Measurements from ENCODE around the gene ADD1.

The ADD1 gene

DNA sequence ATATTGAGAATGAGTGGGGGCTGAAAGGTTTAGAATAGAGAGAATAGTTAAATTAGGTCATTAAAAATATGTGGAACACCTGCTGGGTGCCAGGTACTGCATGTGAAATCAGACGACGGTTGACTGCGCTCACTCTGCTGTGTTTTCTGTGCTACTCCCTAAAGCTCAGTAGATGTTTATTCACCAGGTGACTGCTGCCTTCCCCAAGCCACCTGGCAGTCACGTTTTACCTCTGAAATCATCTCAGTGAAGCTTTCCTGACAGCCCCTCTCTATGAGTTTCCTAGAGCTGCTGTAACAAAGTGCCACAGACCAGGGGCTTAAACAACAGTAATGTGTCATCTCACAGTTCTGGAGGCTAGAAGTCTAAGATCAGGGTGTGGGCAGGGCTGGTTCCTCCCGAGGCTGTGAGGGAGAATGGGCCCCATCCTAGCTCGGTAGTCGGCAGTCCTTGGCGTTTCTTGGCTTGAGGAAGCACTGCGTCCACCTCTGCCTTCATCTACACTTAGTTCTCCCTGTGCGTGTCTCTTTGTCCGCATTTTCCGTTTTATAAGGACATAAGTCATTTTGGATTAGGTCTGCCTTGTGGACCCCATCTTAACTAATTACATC lies 25.3 kb downstream of the ADD1 start:
- no peak for TF ChIP-seq ZFX (IDR thresholded peaks at IDR 0.05; ENCODE audit: borderline replicate concordance)
- TF ChIP-seq, protein P1, sequence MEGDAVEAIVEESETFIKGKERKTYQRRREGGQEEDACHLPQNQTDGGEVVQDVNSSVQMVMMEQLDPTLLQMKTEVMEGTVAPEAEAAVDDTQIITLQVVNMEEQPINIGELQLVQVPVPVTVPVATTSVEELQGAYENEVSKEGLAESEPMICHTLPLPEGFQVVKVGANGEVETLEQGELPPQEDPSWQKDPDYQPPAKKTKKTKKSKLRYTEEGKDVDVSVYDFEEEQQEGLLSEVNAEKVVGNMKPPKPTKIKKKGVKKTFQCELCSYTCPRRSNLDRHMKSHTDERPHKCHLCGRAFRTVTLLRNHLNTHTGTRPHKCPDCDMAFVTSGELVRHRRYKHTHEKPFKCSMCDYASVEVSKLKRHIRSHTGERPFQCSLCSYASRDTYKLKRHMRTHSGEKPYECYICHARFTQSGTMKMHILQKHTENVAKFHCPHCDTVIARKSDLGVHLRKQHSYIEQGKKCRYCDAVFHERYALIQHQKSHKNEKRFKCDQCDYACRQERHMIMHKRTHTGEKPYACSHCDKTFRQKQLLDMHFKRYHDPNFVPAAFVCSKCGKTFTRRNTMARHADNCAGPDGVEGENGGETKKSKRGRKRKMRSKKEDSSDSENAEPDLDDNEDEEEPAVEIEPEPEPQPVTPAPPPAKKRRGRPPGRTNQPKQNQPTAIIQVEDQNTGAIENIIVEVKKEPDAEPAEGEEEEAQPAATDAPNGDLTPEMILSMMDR (IDR thresholded peaks at IDR 0.05): no peak
- H3K27ac ChIP-seq: no peak overlapping the region

DNA sequence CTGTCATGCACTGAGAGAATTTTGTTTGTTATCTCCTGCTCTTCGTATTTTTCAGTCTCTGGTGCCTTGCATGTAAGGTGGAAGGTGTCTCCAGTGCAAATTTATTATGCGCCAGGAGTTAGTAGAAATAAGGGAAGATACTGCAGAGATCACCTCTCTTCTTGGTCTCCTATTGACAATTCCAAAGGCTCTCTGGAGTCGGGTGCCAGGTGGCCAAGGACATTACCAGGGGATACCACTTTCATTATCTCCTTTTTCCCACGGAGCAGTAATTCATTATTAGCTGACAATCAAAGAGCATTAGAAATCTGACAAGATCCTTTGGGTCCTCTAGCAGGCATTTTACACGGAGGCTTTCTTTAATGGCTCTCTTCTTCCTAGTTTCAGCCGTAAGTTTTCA lies 26.0 kb downstream of the ADD1 start:
- TF ChIP-seq, protein P1 (IDR thresholded peaks at IDR 0.05): no peak
- no peak for TF ChIP-seq ZFX (IDR thresholded peaks at IDR 0.05; ENCODE audit: borderline replicate concordance)
- no peak overlapping the region for H3K27ac ChIP-seq

DNA sequence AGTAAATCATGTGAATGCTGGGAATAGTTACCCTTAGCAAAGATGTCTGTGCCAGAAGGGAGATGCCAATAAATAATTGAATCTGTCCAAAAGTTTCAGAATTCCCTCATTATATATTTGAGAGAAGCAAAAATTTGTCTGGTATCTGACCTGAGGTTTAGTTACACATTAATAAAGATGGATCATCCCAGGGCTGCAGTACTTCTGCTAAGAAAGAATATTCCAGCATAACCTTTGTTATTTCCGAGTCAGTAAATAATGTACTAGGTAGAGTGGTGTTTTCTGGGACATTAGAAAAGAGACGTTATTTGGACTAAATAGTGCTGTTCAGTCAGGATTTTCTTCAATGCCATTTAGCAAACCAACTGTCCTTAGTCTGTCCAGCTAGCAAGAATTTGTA lies 26.4 kb downstream of the ADD1 start:
- TF ChIP-seq, protein P1 (IDR thresholded peaks at IDR 0.05): no peak
- no peak for TF ChIP-seq ZFX (IDR thresholded peaks at IDR 0.05; ENCODE audit: borderline replicate concordance)
- no peak overlapping the region for H3K27ac ChIP-seq

DNA sequence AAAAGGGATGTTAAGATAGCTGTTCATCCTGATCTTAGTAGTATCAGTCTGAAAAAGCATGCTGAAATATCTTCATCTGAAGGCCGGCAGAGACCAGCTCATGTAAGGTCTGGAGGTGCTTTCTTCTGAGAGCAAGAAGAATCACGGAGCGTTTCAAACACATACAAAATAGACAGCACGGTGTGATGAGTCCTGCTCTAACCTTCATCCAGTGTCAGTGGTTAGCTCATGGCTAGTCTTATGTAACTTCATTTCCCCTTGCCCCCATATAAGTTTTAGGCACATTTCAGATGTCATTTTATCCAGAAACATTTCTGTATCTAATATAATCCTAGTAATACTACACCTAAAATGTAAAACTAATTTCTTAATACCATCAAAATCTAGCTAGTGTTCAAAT lies 27.8 kb downstream of the ADD1 start:
- H3K27ac ChIP-seq: no peak overlapping the region

DNA sequence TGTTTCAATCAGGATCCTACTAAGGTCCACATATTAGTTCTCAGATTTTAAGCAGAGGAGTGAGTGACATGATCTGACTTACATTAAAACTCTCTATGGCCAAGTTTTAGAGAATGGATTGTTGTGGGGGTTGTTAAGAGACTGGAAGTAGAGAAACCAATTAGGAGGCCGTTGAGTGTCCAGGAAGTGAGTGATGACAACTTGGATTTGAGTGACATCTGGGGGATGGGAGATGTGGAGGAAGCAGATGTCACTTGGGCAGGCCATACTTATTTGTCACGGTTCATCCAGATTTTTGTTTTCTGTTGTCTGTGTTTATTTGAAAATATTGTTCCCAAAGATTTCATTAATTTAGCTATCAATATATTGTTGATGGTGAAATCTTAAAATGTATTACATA lies 28.3 kb downstream of the ADD1 start:
- no peak overlapping the region for H3K27ac ChIP-seq
- no peak for TF ChIP-seq ZFX (IDR thresholded peaks at IDR 0.05; ENCODE audit: borderline replicate concordance)
- TF ChIP-seq, protein P1 (IDR thresholded peaks at IDR 0.05): no peak

More for the DNA sequence above, 27.8 kb downstream of the ADD1 start:
- TF ChIP-seq ZFX (IDR thresholded peaks at IDR 0.05; ENCODE audit: borderline replicate concordance): no peak
- TF ChIP-seq, protein P1 (IDR thresholded peaks at IDR 0.05): no peak

DNA sequence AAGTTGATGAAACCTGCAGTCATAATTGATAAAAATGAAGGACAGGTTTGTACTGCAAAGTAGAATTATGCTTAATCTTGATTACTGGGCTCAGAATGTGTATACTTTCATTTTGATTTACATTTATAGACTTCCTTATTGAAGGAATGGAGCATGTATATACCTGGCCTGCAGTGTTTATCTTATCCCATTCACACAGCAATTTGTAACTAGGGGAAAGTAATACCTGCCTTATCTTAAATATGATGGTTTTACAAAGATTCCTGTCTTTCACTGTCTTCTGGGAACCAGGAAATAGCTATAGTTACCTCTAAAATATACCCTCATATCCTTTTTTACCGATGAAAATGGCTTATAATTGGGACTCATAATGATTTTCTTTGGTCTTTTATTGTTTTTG lies 29.7 kb downstream of the ADD1 start:
- H3K27ac ChIP-seq: no peak overlapping the region

DNA sequence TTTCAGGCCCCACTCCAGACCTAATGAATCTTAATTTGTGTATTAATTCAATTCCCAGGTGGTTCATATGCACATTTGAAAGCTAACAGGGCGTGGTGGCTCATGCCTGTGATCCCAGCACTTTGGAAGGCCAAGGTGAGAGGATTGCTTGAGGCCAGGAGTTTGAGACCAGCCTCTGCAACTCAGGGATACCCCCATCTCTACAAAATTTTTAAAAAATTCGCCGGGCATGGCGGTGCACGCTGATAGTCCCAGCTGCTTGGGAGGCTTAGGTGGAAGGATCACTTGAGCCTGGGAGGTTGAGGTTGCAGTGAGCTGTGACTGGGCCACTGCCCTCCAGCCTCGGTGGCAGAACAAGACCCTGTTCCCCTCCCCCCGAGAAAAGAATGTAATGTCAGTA lies 31.2 kb downstream of the ADD1 start:
- H3K27ac ChIP-seq: no peak overlapping the region
- no peak for TF ChIP-seq ZFX (IDR thresholded peaks at IDR 0.05; ENCODE audit: borderline replicate concordance)
- TF ChIP-seq, protein P1 (IDR thresholded peaks at IDR 0.05): no peak

More for the DNA sequence above, 29.7 kb downstream of the ADD1 start:
- TF ChIP-seq, protein P1 (IDR thresholded peaks at IDR 0.05): no peak
- TF ChIP-seq ZFX (IDR thresholded peaks at IDR 0.05; ENCODE audit: borderline replicate concordance): no peak
